GM08714 (cell line): ENCODE data around the gene GRK4.
"Not testable (repeated sequence)": the region's sequence is repeated elsewhere in the genome, so short reads cannot be mapped to it uniquely, and the experiment has no call there.

Experiments used
- H3K4me3 ChIP-seq: fragments of 200-500 bp; sonication (Bioruptor generic); 2 replicates; pipeline ENCODE4 v1.5.1; 2014; ENCODE audit warnings: mild to moderate bottlenecking, low read length, inconsistent platforms
- ZNF274 ChIP-seq: IDR thresholded peaks from 2 replicates; pipeline ENCODE4 v1.6.1; 2012; ENCODE audit warnings: mild to moderate bottlenecking, low read depth, low read length

Gene GRK4

DNA sequence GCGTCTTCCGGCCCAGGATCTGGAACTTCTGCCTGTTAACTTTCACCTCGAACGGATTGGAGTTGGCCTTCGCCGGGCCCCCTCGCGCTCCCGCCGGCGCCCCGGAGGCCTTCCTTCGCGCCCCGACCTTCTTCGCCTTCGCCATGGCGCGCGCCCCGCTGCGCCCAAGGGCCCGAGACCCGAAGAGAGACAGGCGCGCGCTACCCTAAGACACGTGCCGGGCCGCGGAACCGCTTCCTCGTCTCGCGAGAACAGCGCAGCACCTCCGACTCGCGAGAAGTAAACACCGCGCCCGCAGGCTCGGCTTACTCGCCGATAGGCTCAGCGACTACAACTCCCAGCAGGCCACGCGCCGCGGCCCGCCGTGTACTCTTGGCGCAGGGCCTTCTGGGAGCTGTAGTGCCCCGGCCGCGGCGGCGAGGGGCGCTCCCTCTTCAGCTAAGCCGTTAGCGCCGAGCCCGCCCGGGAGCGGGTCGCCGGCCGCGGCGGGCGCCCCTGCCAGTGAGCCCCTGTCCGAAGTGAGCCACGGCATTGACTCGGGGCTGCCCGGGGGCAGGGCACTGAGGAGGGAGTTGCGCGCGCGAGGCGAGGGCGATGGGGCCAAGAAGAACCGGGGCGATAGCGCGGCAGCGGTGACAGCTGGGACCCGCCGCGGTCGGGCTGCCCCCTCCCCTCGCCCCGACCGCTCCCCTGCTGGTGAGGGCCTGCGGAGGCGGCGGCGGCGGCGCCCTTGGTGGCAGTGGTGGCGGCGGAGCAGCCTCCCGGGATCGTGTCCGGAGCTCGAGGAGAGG lies at the start of gene GRK4, which contains the start of gene NOP14:
Gene GRK4 (plus strand): TSS at position 397 of the 791 bp plus-strand sequence. CDS start 500 bp downstream, outside the sequence.
Gene NOP14 (minus strand): TSS at position 232 of the 791 bp plus-strand sequence. CDS start 87 bp downstream, at position 145.
- TF ChIP-seq ZNF274, result no peak
- H3K4me3 ChIP-seq, result peak within 1 kb of the TSS; percentile 93

GRCh38 chr4:2914256-2915126 lies 48.9 kb upstream of the GRK4 start:
- no peak for TF ChIP-seq ZNF274
- H3K4me3 ChIP-seq, result no peak overlapping the region

DNA sequence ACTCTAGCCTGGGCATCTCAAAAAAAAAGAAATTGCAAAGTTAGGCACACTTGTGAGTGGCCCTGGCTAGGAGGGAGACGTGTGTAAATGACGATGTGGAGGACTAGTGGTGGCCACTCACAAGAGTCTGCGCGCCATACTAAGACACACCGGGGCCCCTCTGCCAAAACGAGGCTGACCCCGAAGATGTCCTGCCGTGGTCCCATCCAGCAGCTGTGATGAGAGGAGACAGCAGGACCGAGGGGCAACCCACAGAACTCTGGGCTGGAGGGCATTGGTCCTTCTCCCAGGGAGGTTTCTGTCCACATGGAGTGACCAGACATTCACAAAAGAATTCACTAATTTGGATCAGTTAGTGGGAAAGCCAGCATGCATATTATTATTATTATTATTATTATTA lies 47.6 kb upstream of the GRK4 start:
- H3K4me3 ChIP-seq, result no peak overlapping the region
- no peak for TF ChIP-seq ZNF274

GRCh38 chr4:2916696-2917095 lies 46.7 kb upstream of the GRK4 start:
- not testable (repeated sequence) for H3K4me3 ChIP-seq

DNA sequence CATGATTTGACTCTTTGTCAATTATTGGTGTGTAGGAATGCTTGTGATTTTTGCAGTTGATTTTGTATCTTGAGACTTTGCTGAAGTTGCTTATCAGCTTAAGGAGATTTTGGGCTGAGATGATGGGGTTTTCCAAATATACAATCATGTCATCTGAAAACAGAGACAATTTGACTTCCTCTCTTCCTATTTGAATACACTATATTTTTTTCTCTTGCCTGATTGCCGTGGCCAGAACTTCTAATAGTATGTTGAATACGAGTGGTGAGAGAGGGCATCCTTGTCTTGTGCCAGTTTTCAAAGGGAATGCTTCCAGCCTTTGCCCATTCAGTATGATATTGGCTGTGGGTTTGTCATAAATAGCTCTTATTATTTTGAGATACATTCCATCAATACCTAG lies 45.1 kb upstream of the GRK4 start:
- not testable (repeated sequence) for H3K4me3 ChIP-seq

GRCh38 chr4:2918714-2919113 lies 44.7 kb upstream of the GRK4 start:
- not testable (repeated sequence) for H3K4me3 ChIP-seq

- not testable (repeated sequence) for H3K4me3 ChIP-seq
These were observed 40.8 kb upstream of the GRK4 start for GRCh38 chr4:2922453-2923101.

DNA sequence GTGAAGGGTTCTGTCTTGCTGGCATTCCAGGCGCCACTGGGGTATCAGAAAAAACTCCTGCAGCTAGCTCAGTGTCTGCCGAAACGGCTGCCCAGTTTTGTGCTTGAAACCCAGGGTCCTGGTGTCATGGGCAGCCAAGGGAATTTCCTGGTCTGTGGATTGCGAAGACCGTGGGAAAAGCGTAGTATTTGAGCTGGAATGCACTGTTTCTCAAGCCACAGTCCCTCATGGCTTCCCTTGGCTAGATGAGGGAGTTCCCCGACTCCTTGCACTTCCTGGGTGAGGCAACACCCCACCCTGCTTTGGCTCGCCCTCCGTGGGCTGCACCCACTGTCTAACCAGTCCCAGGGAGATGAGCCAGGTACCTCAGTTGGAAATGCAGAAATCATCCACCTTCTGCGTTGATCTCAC lies 40.2 kb upstream of the GRK4 start:
- no peak for TF ChIP-seq ZNF274
- H3K4me3 ChIP-seq, result no peak overlapping the region

GRCh38 chr4:2923668-2924173 lies 39.6 kb upstream of the GRK4 start:
- H3K4me3 ChIP-seq, result no peak overlapping the region
- TF ChIP-seq ZNF274, result no peak

GRCh38 chr4:2924286-2924685 lies 39.1 kb upstream of the GRK4 start:
- H3K4me3 ChIP-seq, result no peak overlapping the region
- no peak for TF ChIP-seq ZNF274

- TF ChIP-seq ZNF274, result no peak
- no peak overlapping the region for H3K4me3 ChIP-seq
These were observed 38.5 kb upstream of the GRK4 start for GRCh38 chr4:2924765-2925301.

- no peak for TF ChIP-seq ZNF274
- H3K4me3 ChIP-seq, result no peak overlapping the region
These were observed 37.9 kb upstream of the GRK4 start for GRCh38 chr4:2925496-2925895.

GRCh38 chr4:2925931-2926860 lies 37.2 kb upstream of the GRK4 start:
- no peak overlapping the region for H3K4me3 ChIP-seq
- no peak for TF ChIP-seq ZNF274
